ENCODE data around the gene REG3G.

The REG3G gene

DNA sequence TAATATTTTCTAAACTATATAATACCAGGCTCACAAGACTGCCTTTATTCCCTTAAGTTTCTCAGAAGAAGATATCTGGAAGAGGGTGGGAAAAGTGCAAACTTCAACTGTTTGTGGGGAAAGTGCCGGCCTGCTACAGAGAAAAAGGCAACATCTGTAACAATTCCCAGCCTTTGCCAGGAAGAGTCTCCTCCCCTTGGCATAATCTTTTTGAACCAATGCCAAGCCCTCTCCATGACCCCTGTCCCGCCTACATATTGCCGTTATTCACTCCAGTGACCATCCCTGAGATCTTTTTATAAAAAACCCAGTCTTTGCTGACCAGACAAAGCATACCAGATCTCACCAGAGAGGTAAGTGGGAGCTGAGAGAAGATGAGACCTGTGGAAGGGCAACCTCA is at the start of gene REG3G:
TSS of gene REG3G (plus strand) at position 282 of the 400 bp plus-strand sequence. CDS start 392 bp downstream, outside the sequence.
- no peak for DNase-seq

DNA sequence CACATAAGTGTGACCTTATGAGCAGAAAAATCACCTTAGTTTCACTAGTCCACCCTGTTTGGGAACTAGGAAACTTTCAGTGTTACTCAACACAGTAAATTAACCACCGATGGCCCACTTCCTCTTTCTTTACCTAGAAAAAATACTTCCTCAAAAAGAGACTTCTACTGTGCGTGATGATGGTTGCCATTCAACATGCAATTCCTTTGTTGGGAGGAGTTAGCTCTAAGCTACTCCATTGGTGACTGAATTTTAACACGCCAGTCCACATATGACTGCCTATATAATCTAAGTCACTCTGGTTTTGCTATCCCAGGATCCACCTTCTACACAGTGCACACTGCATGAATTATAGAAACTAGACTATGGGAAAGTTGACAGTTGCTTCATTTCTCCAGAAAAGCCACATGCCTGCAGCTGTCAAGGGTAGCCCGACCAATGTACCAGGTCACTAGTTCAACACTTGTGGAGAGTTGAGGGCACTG is 47.8 kb upstream of the REG3G start:
- DNase-seq: peak in 1 of 2 donors; percentile 69

DNA sequence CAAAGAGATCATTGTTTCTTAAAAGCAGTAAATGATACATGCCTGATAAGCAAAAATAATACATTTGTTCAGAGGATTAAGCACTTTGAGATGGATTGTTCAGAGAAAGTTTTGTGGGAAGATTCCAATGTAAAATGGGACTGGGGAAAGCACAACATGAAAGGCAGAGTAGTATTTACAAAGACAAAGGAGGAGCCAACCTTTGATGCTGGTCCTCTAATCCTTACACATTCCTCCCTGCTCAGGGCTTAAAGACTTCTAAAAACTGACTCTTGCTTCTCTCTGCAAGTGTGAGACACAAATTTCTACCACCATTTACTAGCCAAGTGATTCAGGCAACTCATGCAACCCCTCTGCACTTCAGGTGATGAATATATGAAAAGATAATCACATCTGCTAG is 47.2 kb upstream of the REG3G start:
- DNase-seq: no peak

DNA sequence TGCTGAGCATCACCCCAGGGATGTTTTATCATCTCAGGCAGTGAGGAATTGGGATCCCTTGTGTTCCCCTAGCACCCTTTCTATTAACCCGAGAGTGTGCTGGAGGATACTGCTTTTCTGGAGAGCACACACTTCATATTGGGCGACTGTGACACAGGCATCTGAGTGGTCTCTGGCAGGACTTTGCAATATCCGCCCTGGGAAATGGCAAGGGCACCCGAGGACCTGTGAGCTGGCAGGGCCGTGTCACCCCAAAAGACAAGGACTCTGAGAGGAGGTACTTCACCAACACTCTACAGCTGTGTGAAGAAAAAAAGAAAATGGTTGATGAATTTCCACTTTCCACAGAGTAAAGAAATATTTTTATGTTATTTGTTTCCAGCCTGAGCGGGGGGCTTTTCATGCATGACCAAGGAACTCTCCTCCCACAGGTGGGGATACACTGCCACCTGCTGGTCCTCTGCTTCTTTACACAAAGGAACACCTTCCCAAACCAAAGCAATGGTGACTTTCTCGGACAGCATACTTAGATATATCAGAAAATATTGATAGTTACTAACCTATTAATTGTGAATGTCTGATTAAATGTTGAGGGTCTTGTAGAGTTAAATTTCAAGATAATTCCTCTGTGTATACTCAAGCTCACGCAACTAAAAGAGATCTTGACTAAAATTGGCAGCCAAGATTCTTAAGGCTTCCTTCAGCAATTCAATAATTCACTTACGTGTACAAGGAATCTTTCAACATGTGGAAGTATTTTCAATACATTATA is 45.9 kb upstream of the REG3G start:
- no peak for DNase-seq

DNA sequence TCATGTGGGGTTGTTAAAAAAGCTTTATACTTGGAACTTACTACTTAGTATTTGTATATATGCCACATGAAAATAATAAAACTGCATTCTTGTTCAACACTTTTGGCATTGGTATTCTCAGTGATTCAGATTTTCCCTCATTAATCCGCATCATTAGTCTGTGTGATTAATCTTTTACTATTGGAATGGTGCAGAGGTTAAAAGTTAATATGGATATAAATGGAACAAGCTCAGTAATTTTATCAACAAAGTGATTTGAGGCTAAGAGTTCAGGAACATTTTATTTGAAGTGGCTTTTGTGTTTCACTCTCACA is 45.4 kb upstream of the REG3G start:
- no peak for DNase-seq

DNA sequence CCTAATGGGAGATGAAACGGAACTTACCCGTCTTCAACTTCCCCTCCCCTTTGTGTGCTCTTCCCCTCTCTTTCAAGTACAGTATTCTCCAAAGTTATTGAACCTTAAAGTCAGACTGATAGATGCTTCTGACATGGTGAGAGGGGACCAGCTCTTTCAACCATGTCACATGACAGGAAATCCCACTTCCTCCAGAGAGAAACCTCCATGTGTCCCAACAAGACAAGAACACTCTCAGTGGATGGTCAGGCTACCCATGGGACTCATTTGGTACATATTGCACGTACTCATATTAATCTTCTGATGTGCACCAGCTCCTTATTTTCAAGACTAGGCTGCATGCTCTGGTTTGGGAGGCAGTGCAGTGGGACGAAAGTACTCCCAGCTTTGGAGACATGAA is 44.6 kb upstream of the REG3G start:
- no peak for DNase-seq

DNA sequence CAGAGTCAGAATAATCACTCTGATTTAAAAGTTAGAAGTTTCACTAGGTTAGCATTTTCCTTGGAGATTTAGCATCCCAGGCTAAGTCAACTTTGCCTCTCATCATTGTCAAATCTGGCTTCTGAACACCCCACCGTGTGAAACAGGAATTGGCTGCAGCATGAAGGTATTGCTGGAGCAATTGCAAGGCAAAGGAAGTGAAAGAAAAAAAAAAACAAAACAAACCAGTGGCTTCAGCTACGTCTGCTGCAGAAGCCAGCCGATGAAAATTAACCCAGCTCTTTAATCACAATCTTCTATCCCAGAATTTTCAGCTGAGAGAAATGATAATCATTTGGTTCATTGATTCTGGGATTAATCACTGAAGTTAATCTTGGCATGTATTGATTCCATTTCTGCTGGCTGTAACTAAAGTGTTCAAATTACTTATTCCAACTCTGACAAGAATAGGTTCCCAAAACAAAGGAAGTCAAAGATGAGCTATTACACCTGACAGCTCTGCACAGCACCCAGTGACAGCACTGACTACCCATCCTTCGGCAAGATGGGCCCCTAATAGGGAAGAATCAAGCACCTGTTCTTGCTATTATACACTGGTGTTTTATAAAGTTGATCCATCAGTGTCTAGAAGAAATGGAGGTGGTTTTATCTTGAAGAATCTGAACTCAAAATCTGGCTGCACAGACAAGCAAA is 42.7 kb upstream of the REG3G start:
- DNase-seq: no peak

DNA sequence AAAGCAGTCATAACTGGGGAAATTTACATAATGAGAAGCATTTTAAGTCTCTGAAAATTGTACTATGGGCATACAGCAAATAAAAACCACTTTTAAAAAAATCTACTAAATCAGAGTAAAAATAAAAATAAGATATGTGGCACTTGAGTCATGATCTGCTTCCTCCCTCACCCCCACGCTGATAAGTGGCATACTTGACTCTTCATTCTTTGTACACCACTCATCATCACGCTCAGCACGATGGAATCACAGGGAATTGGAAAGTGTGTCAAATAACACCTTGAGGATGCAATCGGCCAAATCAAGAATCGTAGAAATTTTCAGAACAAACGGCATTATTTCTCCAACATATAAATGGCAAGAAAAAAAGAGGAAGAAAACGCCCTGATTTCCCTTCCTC is 41.1 kb upstream of the REG3G start:
- no peak for DNase-seq

DNA sequence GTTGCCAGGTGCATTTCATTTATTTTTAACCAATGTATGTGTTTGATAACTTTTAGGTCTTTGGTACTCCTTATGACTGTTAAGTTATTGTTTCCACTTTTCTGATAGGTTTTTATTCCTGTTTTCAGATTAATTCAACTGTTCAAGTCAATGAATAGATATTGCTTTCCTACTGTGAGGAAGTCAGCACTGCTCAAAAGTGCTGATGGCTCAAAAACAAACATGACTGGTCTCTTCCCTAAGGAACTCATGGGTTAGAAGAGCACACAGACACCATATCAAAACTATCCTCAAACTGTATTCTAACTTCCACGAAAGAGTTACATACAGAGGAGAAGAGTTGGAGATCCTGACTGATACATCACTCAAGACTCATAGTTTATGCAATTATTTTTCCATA is 39.9 kb upstream of the REG3G start:
- DNase-seq: no peak

DNA sequence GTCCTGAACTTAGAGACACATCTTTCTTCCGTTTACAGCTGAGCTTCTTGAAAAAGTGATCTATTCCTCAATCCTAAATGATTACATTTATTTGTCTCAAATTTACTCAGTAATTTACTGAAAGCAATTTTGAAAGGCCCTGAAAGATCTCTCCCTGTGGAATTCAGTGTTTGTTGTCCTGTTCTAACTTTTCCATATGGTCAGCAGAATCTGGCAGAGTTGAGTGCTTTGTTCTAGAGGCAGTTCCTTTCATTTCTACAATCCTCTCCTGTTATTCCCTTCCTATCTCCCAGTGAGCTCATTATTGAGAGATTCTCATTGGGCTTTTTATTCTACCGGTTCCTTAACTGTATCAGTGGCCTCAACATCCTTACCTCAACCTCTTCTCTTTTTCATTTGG is 36.5 kb upstream of the REG3G start:
- no peak for DNase-seq

DNA sequence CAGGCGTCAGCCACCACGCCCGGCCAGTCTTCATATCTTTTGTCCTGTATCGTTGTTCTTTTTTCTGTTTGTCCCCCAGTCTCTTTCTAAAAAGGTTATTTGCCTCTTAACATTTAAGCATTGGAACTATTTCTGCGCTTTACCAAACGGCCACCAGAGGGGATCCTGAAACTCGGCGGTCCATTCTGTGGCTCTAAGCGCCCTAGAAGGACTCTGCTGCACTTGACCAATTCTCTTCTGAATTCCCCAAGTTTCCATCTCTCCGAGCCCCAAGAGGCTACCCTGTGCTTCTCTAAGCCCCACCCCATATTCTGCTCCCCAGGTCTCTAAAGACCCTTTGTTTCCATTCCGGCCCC is 33.1 kb upstream of the REG3G start:
- no peak for DNase-seq

DNA sequence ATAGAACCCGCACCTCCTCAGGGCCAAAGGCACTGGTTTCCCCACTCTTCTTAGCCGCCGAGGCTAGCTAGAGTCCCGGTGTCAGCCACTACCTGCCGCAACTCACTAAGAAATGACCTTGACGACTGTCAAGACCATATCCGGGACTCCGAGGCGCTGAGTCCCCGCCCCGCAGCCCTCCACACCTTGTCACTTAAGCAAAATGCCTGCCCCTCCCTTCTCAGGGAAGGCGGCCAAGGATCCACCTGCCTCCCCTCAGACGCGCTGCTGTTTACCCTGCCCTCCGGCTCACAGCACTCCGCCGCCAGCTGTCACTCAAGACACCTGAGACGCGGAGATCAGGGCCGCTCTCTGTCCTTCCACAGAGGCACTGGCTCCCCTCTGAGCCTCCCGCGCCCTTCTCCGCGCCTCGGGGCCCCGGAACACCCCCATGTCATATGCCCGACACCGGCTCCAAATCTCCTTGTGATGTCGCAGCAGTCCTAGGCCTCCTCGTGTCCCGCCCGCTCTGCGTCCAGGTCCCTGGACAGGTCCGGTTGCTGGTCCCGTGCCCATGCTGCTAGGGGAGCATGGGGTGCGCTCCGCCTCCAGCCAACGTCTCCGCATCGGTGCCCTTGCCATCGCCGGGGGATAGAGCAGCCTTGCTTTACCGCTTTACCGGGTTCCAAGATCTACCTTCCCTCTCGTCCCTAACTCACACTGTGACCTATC is 32.5 kb upstream of the REG3G start:
- DNase-seq: no peak

DNA sequence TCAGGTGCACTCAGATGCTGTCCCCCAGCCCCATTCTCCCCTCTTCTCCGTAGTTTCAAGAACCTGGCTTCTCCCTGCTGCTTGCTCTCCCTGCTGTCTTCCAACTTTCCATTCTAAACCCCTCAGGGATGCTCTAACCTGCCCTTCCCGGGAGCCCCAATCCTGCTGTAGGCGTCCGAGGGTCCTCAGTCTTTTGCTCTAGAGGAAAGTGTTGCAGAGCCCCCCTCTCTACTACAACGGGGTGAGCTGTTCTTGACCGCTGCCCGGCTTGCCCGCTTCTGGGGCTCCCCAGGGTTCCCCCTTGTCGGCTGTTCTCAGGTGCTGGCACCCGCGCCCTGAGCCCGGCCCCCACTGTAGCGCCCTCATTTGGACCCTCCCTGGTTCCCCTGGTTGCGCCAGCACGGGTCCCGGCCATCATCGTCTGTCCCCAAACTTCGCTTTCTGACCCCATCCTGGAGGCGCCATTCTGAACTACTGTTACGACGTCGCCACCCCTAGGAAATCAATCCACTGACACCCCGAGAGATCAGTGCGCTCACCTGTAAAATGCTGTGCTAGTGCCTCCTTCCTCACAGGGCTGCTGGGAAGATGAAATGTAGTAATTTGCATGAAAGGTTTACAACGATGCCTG is 31.9 kb upstream of the REG3G start:
- DNase-seq: no peak

DNA sequence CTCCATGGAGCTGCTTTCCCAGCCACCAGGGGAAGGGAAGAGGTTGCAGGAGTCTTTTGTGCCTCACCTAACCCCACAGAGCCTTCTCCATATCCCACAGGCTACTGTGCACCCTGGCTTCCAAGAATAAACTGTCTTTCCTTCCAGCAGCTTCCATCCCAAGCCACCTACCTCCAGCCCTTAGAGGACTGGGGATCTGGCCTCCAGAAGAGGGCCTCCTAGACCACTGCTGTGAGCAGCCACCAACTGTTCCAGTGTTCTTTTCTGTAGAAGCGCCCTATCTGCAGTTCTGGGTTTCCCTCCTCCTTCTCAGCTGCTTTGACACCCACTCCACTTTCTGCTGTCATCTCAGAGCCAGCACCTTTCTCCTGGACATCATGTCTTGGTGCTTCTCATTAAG is 30.7 kb upstream of the REG3G start:
- no peak for DNase-seq

DNA sequence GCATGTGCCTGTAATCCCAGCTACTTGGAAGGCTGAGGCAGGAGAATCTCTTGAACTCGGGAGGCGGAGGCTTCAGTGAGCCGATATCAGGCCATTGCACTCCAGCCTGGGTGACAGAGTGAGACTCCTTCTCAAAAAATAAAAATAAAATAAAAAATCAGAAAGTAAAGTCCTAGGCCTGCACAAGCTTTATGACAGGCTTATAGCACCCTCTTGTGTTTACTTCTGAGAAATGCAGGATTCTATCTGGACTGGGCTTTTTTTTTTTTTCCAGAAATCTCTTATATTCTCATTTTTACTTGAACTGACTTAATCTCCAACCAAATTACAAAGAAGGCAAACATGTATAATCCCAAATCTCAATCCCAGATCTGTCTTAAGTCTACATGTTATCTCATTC is 26.1 kb upstream of the REG3G start:
- no peak for DNase-seq

DNA sequence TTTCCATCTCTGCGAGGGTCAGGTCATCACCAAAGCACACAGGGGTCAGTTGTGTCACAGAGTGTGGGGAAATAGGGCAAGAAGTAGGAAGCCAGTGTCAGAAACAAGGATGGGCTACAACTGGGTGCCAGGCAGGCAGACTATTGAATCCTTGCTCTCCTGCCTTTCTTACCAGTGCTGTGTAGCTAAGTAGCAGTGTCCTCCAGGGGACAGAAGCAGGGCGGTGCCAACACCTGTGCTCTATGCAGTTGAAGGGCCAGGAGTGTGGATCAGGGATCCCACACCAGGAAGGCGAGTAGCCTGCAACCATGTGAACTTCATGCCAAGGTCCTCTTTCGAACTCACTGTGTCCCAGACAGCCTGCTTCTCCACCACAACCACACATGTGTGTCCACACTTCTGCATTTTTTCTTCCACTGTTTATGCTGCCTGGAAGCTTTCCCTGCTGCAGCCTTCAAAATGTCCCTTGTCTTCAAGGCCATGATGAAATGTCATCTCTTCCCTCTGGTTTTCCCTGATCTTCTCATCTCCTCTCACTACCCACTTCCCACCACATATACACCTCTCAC is 25.4 kb upstream of the REG3G start:
- no peak for DNase-seq

DNA sequence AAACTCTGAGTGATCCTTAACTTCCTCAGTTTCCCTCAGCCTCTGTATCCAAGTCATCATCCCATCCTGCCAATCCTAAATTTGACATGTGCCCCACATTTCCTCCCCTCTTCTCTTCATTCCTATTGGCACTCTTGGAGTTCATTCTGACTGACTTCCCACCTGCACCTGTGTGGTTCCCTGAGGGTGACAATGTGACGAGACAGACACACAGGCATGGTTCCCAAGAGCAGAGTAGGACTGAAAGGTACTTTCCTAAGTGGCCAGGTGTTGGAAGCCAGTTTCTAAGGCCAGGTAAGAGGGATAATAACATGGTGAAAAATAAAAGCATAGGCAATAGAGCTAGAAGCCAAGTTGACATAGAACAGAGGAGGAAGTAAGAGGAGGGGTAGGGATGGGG is 24.2 kb upstream of the REG3G start:
- no peak for DNase-seq

DNA sequence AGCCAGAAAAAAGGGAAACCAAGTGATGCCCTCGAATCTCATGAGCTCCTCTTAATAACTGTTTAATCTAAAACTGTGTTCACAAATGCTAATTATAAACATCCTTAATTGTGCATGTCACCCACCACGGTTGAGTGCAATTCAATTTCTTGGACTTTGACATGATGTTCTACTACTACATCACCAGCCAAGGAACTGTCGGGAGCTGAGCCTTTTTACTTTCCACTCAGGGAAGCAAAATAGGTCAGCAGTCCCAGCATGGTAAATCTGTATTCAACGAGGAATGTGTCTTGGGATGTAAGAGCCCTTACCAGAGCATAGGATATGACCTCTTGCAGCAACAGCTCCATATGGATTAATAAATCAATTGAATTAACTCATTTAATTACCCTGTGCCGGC is 20.8 kb upstream of the REG3G start:
- no peak for DNase-seq

DNA sequence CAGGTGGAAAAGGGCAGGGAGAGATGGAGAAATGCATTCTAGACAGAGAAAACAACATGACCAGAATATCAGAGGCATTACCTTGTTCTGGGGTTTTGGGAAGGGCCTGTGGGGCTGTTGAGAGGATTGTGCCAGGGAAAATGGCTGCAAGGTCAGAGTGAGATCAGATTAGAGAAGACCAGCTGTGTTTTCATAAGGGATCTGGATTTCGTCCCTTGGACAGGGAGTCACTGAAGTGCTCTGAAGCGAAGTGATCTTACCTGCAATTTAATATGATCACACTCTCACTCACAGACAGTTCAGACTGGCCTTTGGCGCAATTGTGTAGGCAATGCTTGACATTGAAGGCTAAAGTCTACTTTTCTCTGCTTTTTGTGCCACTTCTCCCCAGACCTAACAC is 20.3 kb upstream of the REG3G start:
- DNase-seq: no peak

DNA sequence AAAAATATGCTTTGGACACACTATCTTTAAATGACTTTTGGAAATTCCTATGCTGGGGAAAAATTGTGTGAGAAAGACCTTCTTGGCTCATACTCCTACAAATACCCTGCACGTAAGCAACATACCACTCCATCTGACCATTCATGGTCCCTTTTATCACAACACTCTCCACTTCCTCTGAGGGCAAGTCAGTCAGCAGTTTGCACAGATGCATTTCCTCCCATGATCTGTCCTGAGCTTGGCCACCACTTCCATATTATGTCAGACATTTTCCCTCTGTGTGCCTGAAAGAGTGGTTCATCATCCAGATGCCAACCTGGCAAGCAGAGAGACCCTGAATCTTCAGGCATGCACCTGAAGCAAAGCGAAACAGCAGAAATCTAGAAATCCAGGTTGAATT is 16.1 kb upstream of the REG3G start:
- DNase-seq: no peak

DNA sequence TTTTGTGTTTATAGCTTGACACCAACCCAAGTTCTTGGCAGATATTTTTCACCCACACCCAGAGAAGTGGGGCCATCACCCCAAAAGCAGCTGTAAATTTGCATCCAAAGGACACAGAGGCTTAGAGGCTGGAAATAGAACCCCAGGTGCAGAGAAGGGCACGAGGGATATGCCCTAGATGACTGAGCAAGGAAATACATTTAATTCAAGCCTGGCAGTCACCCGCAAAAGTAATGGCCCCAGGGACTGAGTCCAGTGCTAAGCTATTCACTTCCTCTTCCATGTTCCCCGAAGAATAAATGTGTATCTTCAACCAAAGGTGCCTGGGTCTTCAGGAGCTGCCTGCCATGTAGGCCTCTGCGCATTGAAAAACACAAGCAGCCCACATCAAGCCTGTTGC is 14.0 kb upstream of the REG3G start:
- DNase-seq: no peak

DNA sequence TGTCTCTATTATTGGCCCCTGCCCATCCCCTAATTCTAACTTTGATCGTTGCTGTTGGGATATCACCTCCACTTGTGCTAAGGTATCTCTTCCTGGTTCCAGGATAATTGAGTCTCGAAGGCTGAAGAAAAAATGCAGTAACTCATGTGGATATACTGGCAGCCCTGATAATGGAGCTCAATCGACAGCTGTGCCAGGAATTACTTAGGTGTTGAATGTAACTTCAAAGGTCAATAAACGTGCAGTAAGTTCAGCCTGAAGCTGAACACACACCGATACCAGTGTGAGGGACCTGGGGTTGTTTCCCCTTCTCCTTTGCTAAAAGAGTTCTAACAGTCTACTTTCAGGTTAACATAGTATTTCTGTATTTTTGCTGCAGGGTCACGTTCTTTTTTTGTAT is 11.9 kb upstream of the REG3G start:
- DNase-seq: no peak

DNA sequence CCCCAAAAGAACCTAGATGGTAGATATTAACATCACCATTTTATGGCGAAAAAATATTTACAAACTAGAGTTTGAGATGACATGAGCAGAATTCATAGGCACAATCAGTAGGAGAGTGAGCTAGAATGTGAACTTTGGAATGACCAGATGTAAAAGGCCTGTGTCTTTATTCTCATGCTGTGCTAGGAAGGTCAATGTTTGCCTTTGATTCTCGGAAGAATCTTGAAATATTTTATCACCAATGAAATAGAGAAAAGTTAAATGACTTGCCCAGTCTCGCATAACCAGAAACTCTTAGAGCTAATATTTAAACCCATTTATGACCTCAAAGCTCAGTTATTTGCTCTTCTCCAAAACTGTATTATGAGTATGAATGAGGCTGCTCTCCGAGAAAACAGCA is 9.2 kb upstream of the REG3G start:
- no peak for DNase-seq
